PFSK-1 (cell line): ENCODE measurements around the gene TRPM2.

ENCODE experiments used
- FOXP2 ChIP-seq: optimal IDR thresholded peaks from 2 replicates; pipeline ENCODE3; 2011; ENCODE audit warnings: borderline replicate concordance, control low read depth, inconsistent platforms; ENCODE audit not compliant: insufficient read depth; ENCODE audit errors: extremely low read length, extremely low read depth
- POLR2AphosphoS5 ChIP-seq: IDR thresholded peaks from 2 replicates; pipeline ENCODE4 v1.6.1; 2012; ENCODE audit warnings: low read depth, mild to moderate bottlenecking, control low read depth, low read length, moderate library complexity
- SIN3A ChIP-seq: IDR thresholded peaks from 2 replicates; pipeline ENCODE4 v1.6.1; 2012; ENCODE audit warnings: mild to moderate bottlenecking, low read length, moderate library complexity, borderline replicate concordance; ENCODE audit not compliant: insufficient read depth
- TF ChIP-seq, protein P1 (sequence below), 2 experiments: IDR thresholded peaks; 2 replicates each; pipeline versions ENCODE4 v1.6.1 to v1.8.0; 2011 to 2012; ENCODE audit warnings: low read depth in 2 of 2, low read length in 2 of 2, control low read depth in 1 of 2, inconsistent platforms in 1 of 2, mild to moderate bottlenecking in 1 of 2, moderate library complexity in 1 of 2; ENCODE audit not compliant: insufficient read depth in 1 of 2

GRCh38 chr21:44418108-44418875 is 64.9 kb downstream of the TRPM2 start:
- no peak for TF ChIP-seq POLR2AphosphoS5
- TF ChIP-seq, protein P1, sequence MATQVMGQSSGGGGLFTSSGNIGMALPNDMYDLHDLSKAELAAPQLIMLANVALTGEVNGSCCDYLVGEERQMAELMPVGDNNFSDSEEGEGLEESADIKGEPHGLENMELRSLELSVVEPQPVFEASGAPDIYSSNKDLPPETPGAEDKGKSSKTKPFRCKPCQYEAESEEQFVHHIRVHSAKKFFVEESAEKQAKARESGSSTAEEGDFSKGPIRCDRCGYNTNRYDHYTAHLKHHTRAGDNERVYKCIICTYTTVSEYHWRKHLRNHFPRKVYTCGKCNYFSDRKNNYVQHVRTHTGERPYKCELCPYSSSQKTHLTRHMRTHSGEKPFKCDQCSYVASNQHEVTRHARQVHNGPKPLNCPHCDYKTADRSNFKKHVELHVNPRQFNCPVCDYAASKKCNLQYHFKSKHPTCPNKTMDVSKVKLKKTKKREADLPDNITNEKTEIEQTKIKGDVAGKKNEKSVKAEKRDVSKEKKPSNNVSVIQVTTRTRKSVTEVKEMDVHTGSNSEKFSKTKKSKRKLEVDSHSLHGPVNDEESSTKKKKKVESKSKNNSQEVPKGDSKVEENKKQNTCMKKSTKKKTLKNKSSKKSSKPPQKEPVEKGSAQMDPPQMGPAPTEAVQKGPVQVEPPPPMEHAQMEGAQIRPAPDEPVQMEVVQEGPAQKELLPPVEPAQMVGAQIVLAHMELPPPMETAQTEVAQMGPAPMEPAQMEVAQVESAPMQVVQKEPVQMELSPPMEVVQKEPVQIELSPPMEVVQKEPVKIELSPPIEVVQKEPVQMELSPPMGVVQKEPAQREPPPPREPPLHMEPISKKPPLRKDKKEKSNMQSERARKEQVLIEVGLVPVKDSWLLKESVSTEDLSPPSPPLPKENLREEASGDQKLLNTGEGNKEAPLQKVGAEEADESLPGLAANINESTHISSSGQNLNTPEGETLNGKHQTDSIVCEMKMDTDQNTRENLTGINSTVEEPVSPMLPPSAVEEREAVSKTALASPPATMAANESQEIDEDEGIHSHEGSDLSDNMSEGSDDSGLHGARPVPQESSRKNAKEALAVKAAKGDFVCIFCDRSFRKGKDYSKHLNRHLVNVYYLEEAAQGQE (IDR thresholded peaks at IDR 0.05; ENCODE audit: insufficient read depth in 1 of 2, low read depth in 2 of 2, low read length in 2 of 2): no peak
- TF ChIP-seq SIN3A: no peak
- no peak for TF ChIP-seq FOXP2
